ENCODE results near the gene PNKP.

PNKP gene

DNA sequence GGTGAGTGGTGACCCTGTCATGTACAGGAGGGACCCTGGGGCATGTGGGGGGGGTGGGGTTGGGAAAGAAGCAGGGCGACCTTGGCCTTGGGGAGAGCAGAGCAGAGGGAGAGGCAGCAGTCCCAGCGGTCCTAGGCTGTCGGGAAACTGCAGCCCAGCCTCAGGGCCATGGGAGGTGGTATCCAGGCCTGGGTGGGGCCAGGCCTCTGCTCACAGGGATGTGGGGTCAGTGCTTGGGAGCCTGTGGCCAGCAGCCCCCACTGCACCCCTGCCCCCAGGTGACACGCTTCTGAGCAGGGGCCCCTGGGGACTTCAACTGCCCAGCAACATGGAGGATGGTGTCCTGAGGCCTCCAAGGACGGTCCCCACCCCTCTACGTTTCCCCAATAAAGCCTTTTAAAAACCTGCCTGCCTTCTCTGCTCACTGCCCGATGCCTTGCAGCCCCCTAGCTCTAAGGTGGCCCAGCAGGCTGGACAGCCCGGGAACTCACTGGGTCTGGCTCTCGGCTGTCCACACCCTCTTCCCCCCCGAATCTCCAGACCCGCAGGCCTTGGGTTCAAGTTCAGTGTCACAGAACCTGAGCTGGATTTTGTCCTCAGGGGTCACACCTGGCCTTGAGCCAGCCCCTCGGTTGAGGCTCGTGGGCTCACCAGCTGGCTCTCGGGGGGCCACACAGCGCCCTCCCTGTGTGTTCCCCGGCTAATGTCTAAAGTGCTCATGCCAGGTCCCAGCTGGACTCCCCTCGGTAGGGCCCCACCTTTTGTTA, 6.9 kb downstream of the PNKP start:
- H3K27ac ChIP-seq (ENCODE audit: extremely low read depth, low read depth, low read length) = peak overlapping the region; percentile 66
- POLR2A ChIA-PET = interaction anchor here (1.1 to 8.2 kb wide), 5 partner anchors 8 to 20 kb away, joined by 3 to 128 read pairs (median 5); partner anchors contain the start of genes AKT1S1, PTOV1 and TBC1D17
- peaks cover 21 to 90% of the 10 kb centered on the region in 2 experiments for H3K36me3 ChIP-seq (ENCODE audit: control insufficient read depth in 2 of 2, insufficient read depth in 1 of 2, low read length in 2 of 2)
- H3K4me3 ChIP-seq (ENCODE audit: low read depth, low read length) = no peak overlapping the region
- CTCF ChIA-PET = no interaction called here
- TF ChIP-seq ZBTB11 (tag by site-specific recombination; conservative IDR thresholded peaks at IDR 0.05; ENCODE audit: low read depth) (no peak), PATZ1 (tag by site-specific recombination; IDR thresholded peaks at IDR 0.05) (peak; percentile 42; the same call in 1 of the 2 replicates), IKZF3 (tag by site-specific recombination; IDR thresholded peaks at IDR 0.05) (no peak), ZNF610 (tag by site-specific recombination; IDR thresholded peaks at IDR 0.05; ENCODE audit: borderline replicate concordance) (no peak), BCL11B (tag by site-specific recombination; IDR thresholded peaks at IDR 0.05; ENCODE audit: low read depth) (peak; percentile 35; the same call in 1 of the 2 replicates), GLIS2 (tag by site-specific recombination; IDR thresholded peaks at IDR 0.05) (0 out of 2 replicates have a peak, but pooled peaks have one; percentile 28), ZSCAN30 (tag by site-specific recombination; IDR thresholded peaks at IDR 0.05) (0 out of 2 replicates have a peak, but pooled peaks have one; percentile 8)
- H3K9me3 ChIP-seq (ENCODE audit: control insufficient read depth, insufficient read depth, low read depth, low read length) = no peaks in the 10 kb centered on the region
- H3K4me1 ChIP-seq (ENCODE audit: control insufficient read depth, insufficient read depth, low read length) = peaks cover 10% of the 10 kb centered on the region; the same call in 1 of the 2 replicates

DNA sequence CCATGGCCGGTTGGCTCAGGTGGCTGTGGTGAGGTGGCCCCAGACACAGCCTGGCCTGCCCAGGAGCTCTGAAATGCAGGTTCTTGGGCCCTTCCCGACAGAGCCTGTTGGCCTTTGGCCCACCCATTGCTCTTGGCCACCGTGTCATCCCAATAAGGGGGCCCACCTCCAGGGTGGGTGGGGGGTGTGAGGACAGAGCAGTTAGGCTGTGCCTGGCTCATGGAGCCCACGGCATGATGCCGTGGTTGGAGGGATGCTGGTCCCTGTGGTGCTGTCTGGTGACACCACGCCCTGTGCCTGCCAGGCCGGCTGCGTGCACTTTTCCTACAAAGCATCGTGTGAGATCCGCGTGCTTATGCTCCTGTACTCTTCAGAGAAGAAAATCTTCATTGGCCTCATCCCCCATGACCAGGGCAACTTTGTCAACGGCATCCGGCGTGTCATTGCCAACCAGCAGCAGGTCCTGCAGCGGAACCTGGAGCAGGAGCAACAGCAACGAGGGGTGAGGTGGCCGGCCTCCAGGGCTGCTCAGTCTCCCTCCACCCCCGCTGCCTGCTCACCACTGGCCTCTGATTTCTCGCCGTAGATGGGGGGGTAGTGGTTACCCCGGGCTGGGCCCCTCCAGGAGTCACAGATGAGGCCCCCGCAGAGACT, 7.6 kb downstream of the PNKP start:
- Histone ChIP-seq H3K4me3 (ENCODE audit: low read depth, low read length) (no peak overlapping the region), H3K4me1 (ENCODE audit: control insufficient read depth, insufficient read depth, low read length) (peaks cover 10% of the 10 kb centered on the region; the same call in 1 of the 2 replicates), H3K27ac (ENCODE audit: extremely low read depth, low read depth, low read length) (peak overlapping the region; percentile 66; the same call in 1 of the 2 replicates), H3K9me3 (ENCODE audit: control insufficient read depth, insufficient read depth, low read depth, low read length) (no peaks in the 10 kb centered on the region), H3K36me3 (ENCODE audit: control insufficient read depth in 2 of 2, insufficient read depth in 1 of 2, low read length in 2 of 2) (peaks cover 21 to 94% of the 10 kb centered on the region in 2 experiments)
- TF ChIP-seq HIC1 (tag by site-specific recombination; IDR thresholded peaks at IDR 0.05) (0 out of 2 replicates have a peak, but pooled peaks have one; percentile 5), ZNF362 (tag by site-specific recombination; IDR thresholded peaks at IDR 0.05) (0 out of 2 replicates have a peak, but pooled peaks have one; percentile 6), ZBTB44 (tag by site-specific recombination; IDR thresholded peaks at IDR 0.05) (no peak), KLF8 (tag by site-specific recombination; IDR thresholded peaks at IDR 0.05) (0 out of 2 replicates have a peak, but pooled peaks have one; percentile 4), ZNF513 (tag by site-specific recombination; IDR thresholded peaks at IDR 0.05) (no peak), ZNF692 (tag by site-specific recombination; IDR thresholded peaks at IDR 0.05) (peak; percentile 51; the same call in 1 of the 2 replicates)
- ChIA-PET POLR2A (interaction anchor here (0.8 to 8.2 kb wide), 8 partner anchors 8 to 93 kb away, joined by 3 to 128 read pairs (median 6); partner anchors contain the start of genes FUZ and PTOV1), CTCF (interaction anchor here (0.6 kb wide), 1 partner anchor 188 kb away, joined by 3 read pairs; no protein-coding TSS in a partner anchor)

Measured in HEK293 (cell line).